NCI-H128 (cell line): ENCODE results near the gene CTSA.
"Not testable (repeated sequence)": the region's sequence is repeated elsewhere in the genome, so short reads cannot be mapped to it uniquely, and the experiment has no call there.

ENCODE experiments used
- DNase-seq: peaks from one replicate; lab custom pipeline; 2025; ENCODE audit not compliant: unreplicated experiment; lab: John Stamatoyannopoulos, UW

The CTSA gene

DNA sequence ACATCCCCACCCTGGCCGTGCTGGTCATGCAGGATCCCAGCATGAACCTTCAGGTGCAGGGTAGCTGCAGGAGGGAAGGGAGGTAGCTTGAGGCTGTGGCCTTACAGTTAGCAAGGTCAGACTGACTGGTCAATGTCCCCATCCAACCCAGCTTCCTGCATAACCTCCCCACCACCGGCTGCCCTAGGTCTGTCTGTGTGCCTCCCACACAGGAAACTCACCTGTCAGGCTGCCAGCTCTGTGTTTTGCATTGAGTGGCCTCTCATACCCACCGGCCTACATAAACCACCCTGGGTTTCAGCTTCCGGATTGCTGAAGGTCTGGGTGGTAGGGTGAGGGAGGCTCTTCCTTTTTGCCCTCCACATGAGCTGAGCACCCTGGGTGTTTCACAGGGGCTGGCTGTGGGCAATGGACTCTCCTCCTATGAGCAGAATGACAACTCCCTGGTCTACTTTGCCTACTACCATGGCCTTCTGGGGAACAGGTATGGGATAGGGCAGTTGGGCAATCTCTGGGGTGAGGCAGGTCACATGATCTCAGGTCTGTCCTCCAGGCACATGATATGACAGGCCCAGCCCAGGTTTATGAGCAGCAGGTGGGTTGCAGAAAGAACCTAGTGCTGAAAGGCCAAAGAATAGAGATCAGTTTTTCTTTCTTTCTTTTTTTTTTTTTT, 1.8 kb downstream of the CTSA start:
- DNase-seq, result no peak

DNA sequence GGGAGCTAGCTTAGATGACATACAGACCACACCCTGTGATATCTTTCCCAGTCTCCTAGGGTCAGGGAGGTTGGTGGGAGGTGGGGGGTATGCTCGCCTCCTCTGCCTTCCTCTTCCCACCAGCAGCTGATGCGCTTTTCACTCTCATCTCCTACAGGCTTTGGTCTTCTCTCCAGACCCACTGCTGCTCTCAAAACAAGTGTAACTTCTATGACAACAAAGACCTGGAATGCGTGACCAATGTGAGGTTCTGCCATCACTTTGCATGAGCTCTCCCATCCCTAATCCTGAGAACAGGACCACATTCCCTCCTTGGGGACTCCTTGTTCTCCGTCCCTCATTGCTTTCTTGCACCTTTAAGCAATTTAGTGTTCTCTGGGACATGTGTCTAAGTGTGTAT, 2.7 kb downstream of the CTSA start:
- DNase-seq, result no peak

DNA sequence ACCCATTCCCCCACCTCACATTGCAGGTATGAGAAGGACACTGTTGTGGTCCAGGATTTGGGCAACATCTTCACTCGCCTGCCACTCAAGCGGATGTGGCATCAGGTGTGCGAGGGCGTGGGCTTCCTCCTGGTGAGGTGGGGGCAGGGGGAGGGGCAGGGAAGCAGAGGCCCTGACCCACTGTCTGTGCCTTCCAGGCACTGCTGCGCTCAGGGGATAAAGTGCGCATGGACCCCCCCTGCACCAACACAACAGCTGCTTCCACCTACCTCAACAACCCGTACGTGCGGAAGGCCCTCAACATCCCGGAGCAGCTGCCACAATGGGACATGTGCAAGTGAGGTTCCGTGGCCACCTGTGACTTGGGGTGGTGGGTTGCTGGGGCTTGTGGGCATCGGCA, 3.7 kb downstream of the CTSA start:
- DNase-seq, result no peak

DNA sequence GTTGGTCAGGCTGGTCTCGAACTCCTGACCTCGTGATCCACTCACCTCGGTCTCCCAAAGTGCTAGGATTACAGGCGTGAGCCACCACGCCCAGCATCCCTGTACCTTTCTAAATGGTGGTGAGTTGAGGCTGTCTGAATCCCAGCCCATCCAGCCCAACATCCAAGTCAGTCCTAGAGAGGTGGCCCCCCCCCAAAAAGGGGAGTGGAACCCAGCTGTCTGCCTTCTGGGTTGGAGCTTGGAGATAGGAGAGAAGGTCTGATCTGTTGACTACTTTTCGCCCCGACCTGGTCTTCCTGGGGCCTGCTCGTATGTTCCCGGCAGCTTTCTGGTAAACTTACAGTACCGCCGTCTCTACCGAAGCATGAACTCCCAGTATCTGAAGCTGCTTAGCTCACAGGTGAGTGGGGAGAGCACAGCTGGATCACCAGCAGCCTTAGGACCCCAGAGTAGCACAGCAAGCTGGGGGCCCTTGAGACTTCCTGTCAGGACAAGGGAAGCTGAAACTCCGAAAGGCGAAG, 5.6 kb downstream of the CTSA start:
- no peak for DNase-seq

DNA sequence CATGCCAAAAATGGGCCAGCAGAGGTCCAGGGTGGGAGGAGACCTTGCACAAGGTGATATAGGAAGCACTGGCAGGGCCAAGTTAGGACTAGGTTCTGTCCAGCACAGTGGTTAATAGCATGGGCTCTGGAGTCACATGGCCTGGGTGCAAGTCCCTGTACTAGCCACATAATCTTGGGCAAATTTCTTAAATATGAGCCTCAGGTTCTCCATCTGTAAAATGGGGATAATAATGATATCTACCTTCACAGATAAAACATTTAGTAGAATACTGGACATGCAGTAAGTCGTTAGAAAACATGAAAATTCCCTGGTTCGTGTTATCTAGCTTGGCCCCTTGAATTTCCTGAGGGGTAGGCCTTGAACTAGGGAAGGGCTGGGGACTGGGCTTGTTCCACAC, 6.2 kb downstream of the CTSA start:
- no peak for DNase-seq

DNA sequence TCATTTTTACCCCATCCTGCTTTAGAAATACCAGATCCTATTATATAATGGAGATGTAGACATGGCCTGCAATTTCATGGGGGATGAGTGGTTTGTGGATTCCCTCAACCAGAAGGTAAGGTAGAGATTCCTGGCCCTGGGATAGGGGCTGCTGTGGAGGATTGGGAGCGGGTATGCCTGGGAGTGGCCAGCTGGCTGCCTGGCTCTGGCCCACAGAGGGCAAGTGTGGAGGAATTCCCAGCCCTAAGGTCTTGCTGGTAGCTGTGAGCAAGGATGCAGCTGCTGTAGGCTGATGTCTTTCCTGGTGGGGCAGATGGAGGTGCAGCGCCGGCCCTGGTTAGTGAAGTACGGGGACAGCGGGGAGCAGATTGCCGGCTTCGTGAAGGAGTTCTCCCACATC, 6.6 kb downstream of the CTSA start:
- DNase-seq, result no peak

DNA sequence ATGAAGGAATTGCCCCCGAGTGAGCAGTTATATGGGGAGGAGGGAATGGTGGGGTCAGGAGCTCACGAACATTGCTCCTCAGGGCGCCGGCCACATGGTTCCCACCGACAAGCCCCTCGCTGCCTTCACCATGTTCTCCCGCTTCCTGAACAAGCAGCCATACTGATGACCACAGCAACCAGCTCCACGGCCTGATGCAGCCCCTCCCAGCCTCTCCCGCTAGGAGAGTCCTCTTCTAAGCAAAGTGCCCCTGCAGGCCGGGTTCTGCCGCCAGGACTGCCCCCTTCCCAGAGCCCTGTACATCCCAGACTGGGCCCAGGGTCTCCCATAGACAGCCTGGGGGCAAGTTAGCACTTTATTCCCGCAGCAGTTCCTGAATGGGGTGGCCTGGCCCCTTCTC, 7.2 kb downstream of the CTSA start:
- DNase-seq, result no peak

DNA sequence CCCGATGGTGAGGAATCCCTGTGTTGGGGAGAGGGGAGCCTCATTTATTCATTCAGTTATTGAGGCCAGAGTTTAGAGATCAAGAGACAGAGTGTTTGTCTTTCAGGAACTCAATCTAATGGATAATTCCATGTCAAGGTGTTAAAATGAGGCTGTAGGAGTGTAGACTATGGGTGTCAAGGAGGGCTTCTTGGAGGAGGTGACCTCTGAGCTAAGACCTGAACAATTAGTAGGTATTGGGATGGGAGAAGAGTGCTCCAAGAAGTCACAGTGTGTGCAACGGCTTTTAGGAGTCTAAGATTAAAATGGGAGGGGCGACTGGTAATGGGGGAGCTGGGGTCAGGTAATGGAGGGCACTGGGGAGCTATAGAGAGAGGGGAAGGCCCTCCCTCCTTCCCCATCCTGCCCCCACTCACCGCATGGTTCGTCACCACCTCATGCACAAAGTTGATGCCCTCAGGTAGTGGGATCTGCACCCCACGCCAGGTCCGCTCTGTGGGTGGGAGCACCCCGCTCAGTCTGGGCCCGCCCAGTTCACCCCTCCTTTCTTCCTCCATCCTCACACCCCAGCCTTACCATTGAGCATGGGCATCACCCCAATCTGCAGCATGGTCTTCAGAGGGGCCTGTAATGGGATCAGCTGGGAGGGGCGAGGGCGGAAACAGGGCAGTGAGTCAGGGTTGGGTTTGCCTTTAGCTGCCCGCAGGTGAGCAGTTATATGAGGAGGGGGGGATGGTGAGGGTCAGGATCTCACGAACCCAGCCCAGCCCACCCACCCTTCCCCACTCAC, 8.1 kb downstream of the CTSA start:
- no peak for DNase-seq

DNA sequence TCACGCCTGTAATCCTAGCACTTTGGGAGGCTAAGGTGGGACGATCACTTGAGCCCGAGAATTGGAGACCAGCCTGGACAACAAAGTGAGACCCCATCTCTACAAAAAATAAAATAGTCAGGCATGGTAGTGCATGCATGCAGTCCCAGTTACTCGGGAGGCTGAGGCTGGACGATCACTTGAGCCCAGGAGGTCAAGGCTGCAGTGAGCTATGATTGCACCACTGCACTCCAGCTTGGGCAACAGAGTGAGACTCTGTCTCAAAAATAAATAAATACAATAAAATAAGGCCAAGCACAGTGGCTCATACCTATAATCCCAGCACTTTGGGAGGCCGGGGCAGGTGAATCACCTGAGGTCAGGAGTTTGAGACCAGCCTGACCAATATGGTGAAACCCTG, 10.2 kb downstream of the CTSA start:
- DNase-seq, result not testable (repeated sequence)

DNA sequence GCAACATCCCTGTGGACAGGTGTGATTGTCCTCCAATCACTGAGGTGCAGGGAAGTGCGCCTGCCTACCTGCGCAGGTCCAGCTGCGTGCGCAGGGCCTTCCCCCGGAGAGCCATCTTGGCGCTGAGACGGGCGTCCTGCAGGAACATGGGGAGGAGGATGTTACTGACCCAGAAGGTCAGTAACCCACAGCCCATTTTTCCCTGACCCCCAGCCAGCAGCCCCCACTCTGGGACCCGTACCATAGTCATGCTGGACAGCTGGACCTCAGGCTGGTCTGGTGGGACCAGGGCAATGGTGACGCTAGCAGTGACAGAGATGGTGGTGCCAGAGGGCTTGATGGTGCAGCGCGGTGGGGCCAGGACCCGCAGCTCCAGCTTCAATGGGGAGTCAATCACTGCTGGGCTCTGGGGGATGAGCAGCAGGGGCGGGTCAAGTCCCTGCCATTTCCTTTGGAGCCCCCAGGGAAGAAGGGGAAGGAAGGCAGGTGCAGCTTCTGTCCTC, 11.1 kb downstream of the CTSA start:
- DNase-seq, result no peak

DNA sequence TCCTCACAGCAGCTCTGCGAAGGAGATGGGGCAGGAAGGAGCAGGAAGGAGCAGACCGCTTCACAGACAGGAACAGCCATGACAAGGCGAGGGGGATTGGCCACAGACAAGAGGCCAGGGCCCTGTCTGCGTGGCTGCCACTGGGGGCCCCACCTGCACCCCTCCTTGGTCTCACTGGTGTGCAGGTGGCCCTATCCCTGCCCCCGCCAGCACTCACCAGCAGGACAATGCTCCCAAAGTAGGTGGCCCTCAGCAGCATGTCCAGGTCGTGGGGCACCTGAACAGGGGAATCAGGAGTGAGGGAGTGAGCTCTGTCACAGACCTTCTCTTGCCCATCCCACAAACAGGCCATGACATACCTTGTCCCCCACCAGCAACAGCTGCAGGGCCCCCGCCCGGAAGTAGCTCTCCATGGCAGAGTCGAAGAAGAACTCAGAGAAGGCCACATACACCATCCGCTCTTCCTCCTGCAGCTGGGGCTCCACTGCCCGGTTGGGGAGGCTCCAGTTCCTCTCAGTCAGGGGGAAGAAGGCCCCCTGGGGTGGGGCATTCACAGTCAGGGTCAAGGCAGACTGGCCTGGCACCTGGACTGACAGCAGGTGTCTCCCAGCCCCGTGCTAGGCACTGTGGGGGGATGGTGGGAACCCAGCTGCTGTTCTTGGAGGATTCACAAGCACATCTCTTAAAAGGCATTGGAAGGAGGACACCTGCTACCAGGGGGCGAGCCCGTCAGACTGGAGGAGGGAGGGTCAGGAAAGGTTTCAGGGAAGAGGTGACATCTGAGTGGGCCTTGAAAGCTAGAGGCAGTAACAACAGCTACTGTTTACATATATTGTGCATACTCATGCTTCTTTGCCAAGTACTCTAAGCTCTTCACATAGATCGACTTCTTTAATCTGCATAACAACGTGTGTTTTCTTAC, 13.7 kb downstream of the CTSA start:
- DNase-seq, result no peak

DNA sequence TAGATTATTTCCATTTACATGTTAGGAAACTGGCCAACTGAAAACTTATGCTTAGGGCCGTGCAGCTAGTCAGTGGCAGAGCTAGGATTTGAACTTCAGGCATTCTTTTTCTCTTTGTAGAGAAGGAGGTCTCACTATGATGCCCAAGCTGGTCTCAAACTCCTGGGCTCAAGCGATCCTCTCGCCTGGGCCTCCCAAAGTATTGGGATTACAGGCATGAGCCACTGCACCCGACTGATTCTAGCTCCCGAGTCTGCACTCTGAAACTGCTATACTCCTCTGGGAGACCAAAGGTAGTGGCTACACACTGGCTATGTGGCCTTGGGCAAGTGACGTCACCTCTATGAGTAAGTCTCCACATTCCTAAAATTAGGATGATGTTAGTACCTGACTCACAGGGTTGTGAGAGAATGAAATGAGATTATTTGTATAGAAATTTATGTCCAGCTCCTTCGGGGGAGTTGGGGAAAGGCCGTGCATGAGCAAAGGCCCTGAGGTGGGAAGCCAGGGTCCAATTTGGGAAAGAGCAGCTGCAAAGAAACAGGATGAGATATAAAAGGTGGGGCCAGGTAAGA, 14.5 kb downstream of the CTSA start:
- DNase-seq, result no peak

DNA sequence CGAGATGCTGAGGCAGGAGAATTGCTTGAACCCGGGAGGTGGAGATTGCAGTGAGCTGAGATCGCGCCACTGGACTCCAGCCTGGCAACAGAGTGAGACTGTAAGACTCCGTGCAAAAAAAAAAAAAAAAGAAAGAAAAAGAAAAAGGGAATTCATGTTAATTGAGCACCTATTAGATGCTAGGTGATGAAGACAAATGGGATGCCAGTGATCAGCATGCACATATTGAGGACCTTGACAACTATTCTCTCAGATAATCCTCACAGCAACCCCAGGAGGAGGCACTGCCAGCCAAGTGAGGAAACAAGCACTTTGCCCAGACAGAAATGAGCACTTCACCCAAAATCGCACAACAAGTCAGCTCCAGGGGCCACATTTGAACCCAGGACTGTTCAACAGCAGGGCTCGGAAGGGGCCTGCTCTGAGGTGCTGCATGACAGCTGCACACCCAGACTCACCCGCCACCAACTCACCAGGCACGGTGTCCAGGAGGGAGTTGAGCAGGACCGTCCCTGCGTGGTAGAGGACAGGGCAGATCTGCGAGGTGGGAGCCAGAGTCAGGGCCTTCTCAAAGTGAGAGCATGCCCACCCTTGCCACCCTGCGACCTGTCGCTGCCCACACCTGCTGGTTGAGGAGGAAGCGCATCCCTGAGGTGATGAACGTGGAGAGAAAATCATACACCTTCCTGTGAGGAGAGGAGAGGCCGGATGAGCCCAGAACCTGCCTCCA, 16.2 kb downstream of the CTSA start:
- DNase-seq, result no peak

DNA sequence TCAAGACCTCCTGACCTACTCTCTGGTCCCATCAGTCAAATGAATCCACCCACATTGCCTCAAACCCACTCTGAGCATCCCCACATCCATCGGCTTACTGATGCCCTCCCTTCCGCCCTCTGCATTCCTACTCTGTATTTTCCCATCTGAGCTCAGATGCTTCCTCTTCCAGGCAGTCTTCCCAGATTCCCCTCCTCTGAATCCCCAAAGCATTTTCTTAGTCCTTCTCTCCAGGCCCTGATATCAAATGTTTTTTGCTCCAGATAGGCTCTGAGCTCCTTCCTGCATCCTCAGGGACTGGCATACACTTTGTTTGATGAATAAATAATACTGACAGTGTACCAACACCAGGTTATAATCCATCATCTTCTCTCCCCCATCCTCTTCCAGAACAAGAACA, 16.9 kb downstream of the CTSA start:
- no peak for DNase-seq

DNA sequence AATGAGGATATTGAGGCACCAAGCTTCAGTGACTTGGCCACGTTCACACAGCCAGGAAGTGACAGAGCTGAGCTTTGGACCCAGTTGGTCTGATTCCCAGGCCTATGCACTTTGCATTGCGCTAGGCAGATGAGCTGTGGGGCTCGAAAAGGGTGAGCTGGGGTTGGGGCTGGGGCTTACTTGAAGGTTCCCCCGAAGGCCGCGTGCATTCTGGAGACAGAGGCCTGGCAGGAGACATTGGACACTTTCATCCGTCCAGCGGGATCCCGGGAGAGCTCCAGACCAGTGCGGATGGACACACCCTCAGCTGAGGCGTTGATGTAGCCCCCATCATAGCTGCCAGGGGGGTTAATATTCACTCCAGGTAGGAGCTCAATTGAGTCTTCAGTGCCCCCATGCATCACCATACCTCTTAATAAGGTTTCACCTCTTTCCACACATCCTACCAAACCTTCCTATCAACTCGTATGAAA, 18.2 kb downstream of the CTSA start:
- no peak for DNase-seq

DNA sequence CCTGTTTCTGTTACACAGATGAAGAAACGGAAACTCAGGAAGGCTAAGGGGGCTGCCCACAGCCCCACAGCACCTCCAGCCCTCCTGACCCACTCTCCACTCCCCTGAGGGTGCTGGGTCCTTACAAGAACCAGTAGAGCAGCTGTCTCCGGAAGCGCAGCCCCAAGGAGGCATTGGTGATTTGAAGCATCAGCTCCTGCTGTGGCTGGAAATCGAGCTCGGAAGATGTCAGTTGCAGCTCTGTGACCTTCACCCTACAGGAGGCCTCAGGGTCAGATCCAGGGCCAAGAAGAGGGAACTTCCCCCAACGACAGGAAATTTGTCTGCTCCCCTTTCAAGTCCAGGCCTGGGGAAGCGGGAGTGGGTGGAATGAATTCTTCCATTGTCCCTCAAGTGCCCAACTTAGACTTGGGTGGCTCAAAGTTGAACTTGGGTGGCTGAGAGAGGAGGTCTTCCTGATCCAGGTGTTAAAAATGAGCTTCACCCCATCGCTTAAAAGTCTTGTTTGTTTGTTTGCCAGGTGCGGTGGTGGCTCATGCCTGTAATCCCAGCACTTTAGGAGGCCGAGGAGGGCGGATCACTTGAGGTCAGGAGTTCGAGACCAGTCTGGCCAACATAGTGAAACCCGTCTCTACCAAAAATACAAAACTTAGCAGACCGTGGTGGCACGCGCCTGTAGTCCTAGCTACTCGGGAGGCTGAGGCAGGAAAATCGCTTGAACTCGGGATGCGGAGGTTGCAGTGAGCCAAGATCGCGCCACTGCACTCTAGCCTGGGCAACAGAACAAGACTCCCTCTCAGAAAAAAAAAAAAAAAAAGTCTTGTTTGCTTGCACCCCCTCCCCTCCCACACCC, 18.9 kb downstream of the CTSA start:
- DNase-seq, result no peak

DNA sequence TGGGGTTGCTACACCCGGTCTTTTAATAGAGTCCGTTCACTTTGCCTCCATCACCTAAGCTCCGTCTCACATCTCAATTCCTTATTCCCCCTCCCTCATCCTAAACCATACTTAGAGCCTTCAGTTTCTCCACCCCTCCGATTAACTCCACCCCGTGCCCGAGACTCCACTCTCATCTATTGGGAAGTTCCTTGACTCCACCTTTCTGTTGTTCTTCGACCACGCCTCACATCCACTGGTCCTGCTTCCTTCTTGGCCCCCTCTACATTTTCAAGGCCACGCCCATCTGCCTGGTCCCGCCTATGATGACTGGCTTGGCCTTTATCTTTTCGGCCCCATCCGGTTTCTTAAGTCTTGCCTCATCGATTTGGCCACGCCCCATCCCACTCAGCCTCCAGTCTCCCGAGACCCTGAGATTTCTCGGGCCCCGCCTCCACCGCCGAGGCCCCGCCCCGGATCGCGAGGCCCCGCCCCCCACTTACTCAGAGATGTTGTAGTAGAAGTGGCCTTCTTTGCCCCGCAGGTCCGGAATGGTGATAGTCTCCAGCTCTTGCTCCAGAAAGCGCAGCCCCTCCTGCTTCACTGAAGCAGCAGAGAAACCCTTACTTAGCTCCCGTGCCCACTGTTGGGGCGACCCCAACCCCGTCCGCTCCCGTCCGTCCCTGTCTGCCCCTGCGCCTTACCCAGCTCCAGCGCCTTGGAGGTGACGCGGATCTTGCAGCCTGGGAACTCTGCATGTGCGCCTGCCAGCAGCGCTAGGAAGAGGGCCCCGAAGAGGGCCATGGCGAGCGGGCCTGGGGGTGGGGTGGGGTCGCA, 19.7 kb downstream of the CTSA start:
- no peak for DNase-seq
